HG02571 (cell line): ENCODE measurements around the gene CACNA2D4.

Experiments used
- ATAC-seq: cut with Tn5 transposase; IDR thresholded peaks from one replicate; pipeline ENCODE4 v1.9.1; 2021; ENCODE audit warnings: mild to moderate bottlenecking, moderate library complexity; ENCODE audit not compliant: unreplicated experiment

CACNA2D4 gene

DNA sequence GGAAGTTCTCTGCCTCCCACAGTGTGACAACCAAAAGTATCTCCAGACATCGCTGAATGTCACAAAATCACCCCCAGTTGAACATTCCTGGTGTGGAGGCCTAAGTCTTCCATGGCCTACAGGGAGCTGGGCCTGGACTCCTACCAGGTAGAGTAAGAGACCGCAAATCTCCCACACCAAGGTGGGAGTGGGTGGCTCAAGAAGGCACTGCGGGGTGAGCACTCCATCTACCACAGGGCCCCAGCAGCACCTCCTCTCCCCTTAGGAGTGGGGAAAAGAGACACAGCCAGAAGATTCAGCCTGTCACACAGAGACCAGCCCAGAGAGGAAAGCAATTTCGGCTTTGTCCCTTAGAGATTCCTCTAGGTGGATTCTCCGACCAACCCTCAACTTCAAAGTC lies 72.6 kb downstream of the CACNA2D4 start:
- ATAC-seq = no peak

DNA sequence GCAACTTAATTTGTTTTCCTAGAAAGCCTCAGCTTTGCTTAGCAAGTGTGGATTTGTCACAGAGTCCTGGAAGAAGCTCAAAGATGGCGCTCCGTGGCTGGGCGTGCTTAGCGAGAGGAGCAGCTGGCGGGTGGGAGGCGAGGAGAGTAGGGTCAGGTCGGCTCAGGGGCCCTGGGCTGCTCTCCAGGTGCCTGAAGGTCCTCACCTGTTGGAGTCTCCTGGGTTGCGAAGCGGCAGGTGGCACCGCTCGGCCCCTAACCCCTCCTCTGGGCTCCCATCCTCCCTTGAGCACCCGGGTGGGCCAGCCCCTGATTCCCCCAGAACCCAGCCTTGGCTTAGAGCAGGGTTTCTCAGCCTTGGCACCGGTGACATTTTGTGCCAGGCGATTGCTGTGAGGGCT lies 73.0 kb downstream of the CACNA2D4 start:
- ATAC-seq = no peak

GRCh38 chr12:1844661-1845409 lies 73.6 kb downstream of the CACNA2D4 start:
- ATAC-seq = no peak

DNA sequence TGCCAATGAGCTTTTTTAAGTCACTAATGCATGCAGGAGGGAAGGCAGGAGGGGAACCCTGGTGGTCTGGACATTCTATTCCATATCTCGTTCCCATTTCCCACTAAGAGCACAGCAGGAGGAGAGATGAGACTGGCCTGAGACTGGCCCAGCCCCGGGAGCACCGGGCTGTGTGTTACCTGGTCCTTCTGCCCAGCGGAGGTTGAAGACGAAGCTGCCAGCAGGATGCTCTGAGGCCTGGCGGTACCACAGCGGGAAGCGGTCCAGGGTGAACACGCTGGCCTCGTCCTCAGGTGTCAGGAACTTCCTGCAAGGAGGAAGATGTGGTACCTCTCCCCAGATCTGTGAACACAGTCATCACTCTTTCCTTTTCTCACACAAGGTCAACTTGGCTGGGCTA lies 74.2 kb downstream of the CACNA2D4 start:
- no peak for ATAC-seq

DNA sequence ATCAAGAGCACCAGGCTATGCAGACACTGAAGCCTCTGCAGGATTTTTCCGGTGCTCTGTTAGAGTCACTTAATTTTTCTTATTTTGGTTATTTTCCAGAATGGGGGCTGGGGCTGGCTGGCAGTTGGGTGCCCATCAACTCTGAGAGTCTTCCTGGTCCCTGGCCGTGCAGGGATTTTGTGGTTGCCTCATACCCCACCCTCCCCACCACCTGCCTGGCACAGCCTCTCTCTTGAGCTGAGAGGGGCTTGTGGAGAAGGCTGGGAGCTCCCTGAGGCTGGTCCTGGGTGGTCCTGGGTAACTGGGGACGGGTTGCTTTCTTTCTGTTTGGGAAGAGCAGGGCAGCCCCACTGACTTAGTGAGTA lies 74.8 kb downstream of the CACNA2D4 start:
- ATAC-seq = no peak

DNA sequence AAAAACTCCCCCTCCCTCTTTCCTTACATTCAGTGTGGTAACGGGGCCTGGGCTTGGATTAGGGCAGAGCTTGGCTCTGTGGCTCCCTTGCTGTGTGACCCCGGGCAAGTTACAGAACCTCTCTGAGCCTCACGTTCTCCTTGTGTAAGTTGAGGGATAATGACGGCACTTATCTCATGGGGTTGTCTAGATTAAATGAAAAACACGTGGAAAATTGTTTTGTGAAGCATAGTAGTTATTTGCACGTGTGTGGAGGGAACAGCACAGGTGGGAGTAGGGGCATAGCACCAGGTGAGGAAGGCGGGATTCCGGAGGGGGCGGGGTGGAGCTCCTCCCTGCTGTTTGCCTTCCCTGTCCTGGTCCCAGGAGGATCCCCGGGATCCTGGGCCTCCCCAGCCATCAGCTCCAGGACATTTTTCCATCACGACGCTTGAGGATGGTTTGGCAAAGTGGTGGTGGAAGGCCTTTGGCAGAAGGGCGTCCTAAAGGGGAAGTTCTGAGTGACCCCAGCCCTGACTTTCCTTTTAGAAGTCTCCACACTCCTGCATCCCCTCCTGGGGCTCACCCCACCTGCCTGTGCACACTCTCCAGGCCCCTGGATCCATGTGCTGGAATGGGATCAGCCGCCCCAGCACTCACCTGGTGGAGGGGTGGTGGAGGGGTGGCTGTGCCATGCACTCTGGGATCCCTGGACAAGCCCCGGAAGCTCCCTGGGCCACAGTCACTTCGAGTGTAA lies 75.4 kb downstream of the CACNA2D4 start:
- ATAC-seq = no peak

- no peak for ATAC-seq
Measured at GRCh38 chr12:1842183-1842904, 76.1 kb downstream of the CACNA2D4 start.

GRCh38 chr12:1841586-1842182 lies 76.8 kb downstream of the CACNA2D4 start:
- ATAC-seq = no peak

GRCh38 chr12:1840981-1841425 lies 77.4 kb downstream of the CACNA2D4 start:
- ATAC-seq = no peak

DNA sequence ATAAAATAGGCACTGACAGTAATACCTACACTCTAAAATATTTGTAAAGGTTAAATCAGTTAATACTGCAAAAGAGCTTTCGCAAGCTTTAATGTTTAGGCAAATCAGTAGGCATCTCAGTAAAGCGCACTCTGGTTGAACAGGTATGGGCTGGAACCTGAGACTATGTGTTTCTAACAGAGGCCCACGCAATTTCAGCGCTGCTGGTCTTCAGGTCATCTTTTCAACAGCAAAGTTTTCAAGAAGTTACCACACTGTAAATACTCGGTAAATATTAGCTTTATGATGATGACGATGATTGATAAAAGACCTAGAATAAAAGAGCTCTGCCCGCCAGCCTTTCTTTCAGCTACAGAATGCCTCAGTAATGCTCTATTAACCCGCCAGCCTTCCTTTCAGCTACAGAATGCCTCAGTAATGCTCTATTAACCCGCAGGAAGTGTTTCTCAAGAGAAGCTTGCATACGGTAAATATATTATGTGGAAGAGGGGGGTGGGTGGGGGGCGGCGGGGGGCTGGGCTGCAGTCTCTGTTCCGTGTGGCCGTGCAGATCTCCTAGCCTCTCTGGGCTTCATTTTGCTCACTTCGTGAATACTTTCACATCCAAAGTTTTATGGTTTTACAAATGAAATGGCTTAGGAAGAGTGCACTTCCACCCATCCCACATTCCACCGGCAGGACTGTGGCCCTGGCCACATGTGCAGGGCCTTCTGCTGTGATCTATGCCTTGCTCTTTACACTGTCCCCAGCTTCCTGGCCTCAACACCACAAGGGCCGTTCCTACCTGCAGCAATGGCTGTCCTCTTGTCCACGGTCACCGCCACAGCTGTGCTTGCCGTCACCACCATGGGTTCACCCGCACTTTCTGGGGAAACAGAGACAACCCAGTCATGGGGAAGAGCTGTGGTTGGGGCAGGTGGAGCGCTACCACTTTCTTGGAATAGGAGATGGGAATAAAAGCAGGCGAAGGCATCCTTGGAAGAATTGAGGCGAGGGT lies 78.2 kb downstream of the CACNA2D4 start:
- ATAC-seq = no peak

GRCh38 chr12:1839464-1839863 lies 79.0 kb downstream of the CACNA2D4 start:
- no peak for ATAC-seq

DNA sequence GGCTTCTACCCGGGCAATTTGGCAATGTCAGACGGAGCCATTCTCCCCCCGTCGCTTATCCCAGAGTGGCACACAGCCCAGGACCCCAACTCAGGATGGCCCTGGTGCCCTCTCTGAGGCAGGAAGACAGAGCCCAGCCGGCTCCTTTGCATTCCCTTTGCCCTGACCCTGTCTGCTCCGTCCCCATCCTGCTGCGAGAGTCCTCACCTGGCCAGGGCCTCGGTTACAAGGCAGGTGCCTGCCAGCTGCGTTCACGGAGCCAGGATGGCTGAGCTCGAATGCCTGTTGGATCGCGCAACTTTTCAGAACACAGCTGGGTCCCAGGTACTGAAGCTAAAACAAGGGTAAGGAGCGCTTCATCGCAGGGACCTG lies 79.5 kb downstream of the CACNA2D4 start:
- no peak for ATAC-seq

DNA sequence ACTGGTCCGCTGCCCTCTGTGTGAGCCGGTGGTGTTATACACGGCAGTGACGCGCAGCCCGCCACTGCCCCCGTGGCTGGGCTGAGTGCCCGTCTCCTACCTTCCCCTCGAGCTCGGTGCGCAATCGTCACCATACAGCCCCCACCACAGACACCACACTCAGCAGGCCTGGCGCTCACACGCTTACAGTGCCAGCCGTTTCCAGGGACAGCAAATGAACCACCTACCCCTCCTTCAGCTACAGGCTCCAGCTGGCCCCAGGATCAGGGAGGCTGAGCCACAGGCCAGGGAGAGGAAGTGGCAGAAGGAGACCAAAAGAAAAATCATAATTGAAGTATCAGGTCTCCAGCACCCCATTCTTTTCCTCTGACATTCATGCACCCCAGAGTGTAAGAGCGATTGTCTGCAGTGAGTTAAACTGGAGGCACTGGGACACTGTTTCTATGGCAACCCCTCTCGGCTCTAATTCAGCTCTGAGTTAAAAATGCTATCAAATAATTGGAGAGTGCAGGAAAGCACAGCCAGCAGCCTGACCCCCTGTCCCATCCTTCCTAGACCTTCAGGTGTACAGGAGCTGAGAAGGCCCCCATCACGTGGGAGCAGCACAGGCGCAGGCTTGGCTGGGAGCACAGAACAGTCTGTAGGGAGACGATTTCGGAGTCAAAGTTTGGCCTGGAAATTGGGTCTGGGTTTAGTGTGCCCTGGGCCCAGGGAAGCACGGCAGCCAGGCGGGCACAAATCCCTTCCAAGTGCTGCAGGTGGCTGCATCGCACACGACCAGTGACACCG lies 80.1 kb downstream of the CACNA2D4 start:
- no peak for ATAC-seq

GRCh38 chr12:1837541-1838204 lies 80.8 kb downstream of the CACNA2D4 start:
- no peak for ATAC-seq

DNA sequence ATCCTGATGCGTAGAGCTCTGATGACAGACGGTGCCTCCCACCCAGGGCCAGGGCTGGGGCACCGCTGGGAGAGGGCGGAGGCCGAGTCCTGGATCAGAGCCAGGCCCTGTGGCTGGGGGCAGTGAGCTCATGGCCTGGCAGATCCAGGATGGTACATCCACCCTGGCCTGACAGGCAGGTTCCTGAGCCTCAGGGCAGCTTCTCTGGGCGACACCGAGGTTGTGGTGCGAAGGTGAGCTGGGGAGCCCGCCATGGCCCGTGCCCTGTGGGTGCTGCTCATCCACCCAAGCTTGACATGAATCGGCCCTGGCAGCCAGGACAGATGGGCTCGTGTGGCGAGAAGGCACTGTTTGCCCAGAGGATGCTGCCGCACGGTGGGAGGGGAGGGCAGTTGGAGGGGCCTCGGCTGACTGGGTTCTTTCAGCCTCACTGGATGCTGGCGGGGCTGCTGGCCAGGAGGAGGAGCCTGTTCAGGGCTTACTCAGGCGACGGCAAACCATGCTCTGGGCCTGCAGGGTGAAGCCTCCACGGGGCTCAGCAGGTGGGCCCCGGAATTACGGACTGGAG lies 81.5 kb downstream of the CACNA2D4 start:
- no peak for ATAC-seq

- ATAC-seq = no peak
Measured at GRCh38 chr12:1836241-1836803, 82.1 kb downstream of the CACNA2D4 start.

- ATAC-seq = no peak
Measured at GRCh38 chr12:1835211-1836131, 83.0 kb downstream of the CACNA2D4 start.
